AG10803 (cell line): ENCODE results near the gene HOXA11.

Experiments
- DNase-seq: peaks from one replicate; pipeline ENCODE4 v3.0.0; 2010; ENCODE audit warnings: low read depth
- H3K4me3 ChIP-seq: 2 replicates; pipeline ENCODE4 v1.5.1; 2011; ENCODE audit warnings: mild to moderate bottlenecking, low read length, control low read depth
- CTCF ChIP-seq: conservative IDR thresholded peaks from 2 replicates; pipeline ENCODE4 v1.5.1; 2011; ENCODE audit warnings: mild to moderate bottlenecking, low read length, control low read depth, inconsistent platforms

Gene HOXA11

GRCh38 chr7:27161214-27161720, 23.8 kb downstream of the HOXA11 start:
- no peak for TF ChIP-seq CTCF
- DNase-seq: no peak
- peak overlapping the region; percentile 87 for H3K4me3 ChIP-seq

- TF ChIP-seq CTCF: peak; percentile 94
- peak; percentile 83 for DNase-seq
- peak overlapping the region; percentile 87 for H3K4me3 ChIP-seq
Measured at GRCh38 chr7:27160546-27161213, 24.4 kb downstream of the HOXA11 start.

GRCh38 chr7:27160145-27160545, 24.9 kb downstream of the HOXA11 start:
- DNase-seq: no peak
- TF ChIP-seq CTCF: no peak
- H3K4me3 ChIP-seq: peak overlapping the region; percentile 87

- no peak overlapping the region for H3K4me3 ChIP-seq
- DNase-seq: no peak
- TF ChIP-seq CTCF: no peak
Measured at GRCh38 chr7:27159266-27160144, 25.5 kb downstream of the HOXA11 start.

- no peak for TF ChIP-seq CTCF
- H3K4me3 ChIP-seq: no peak overlapping the region
- no peak for DNase-seq
Measured at GRCh38 chr7:27158436-27159265, 26.4 kb downstream of the HOXA11 start.

GRCh38 chr7:27157702-27158431, 27.2 kb downstream of the HOXA11 start:
- H3K4me3 ChIP-seq: no peak overlapping the region
- no peak for TF ChIP-seq CTCF
- no peak for DNase-seq
